Measurements from ENCODE around the gene CTAG1A.
"Not testable (repeated sequence)": the region's sequence is repeated elsewhere in the genome, so short reads cannot be mapped to it uniquely, and the experiment has no call there.

Gene CTAG1A

DNA sequence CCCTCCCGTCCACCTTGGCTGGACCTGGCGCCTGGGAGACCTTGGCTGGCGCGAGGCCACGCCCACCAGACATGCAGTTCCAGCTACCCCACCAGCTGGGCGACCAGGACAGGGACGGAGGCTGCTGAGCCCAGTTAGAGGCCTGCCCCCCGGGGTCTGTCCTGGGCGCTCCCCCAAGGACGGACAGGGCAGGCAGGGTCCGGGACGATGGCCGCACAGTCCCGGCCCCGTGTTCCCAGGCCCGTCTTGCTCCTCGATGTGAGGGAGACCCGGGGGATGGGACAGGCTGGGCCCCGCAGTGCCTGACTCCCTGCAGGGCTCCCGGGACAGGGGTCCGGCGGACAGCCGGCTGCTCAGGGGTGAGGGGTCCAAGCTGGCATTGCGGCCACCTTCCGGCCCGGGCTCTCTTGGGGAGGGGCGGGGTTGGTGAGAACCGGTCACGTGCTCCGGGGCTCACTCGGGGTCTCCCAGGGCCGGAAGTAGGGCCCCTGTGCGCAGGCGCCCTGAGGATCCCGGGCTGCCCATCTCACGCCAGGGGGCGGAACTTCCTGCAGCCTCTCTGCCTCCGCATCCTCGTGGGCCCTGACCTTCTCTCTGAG lies at the start of gene CTAG1A:
CTAG1A (plus strand) TSS at position 549 of the 599 bp plus-strand sequence. CDS start 74 bp downstream, outside the sequence.
- not testable (repeated sequence) for H3K36me3 Mint-ChIP-seq (ENCODE audit: insufficient read depth); H3K4me1 Mint-ChIP-seq; H3K9me3 Mint-ChIP-seq; H3K27me3 Mint-ChIP-seq; H3K27ac Mint-ChIP-seq (ENCODE audit: low read depth); H3K4me3 Mint-ChIP-seq; DNase-seq (ENCODE audit: low spot score in 2 of 2); ATAC-seq (replicated peaks; ENCODE audit: extremely low read depth, poor library complexity, severe bottlenecking)

DNA sequence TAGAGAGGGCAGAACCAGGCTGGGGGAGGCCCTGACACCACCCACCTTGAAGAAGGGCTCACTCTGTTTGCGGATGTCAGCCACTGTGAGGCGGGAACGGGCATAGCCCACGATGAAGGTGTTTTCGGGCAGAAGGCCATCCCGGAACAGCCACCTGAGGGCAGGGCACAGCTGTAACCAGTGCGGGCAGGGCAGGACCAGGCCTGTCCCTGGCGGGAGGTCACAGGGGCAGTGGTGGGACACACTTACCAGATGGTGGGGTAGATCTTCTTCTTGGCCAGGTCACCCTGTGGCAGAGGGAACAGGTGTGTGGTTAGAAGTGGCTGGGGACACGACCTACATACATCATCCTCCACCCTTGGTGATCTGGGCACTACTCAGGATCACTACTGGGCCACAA lies 49.0 kb upstream of the CTAG1A start:
- no peak for ATAC-seq (replicated peaks; ENCODE audit: extremely low read depth, poor library complexity, severe bottlenecking)
- H3K27me3 Mint-ChIP-seq, result no peaks in the 10 kb centered on the region
- H3K4me3 Mint-ChIP-seq, result no peak overlapping the region
- no peak overlapping the region for H3K27ac Mint-ChIP-seq (ENCODE audit: low read depth)
- no peaks in the 10 kb centered on the region for H3K4me1 Mint-ChIP-seq
- no peaks in the 10 kb centered on the region for H3K9me3 Mint-ChIP-seq
- peaks cover 16% of the 10 kb centered on the region for H3K36me3 Mint-ChIP-seq (ENCODE audit: insufficient read depth)
- DNase-seq (ENCODE audit: low spot score in 2 of 2), result no peak

DNA sequence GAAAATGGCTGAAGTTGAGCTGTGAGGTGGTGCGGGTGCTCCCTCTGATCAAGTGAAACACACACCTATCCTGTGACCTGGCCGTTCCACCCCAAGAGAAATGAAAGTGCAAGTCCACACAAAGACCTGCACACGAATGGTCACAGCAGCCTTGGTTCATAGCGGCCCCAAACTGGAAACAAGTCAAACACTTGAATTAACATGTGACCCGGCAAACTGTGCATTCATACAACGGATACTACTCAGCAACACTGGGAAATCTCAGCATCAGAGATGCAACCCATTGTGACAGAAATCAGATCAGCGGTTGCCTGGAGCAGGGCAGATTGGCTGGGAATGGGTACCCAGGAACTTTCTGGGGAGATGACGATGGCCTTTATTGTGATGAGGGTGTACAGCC lies 45.9 kb upstream of the CTAG1A start:
- H3K36me3 Mint-ChIP-seq (ENCODE audit: insufficient read depth), result peaks cover 13% of the 10 kb centered on the region
- H3K4me3 Mint-ChIP-seq, result no peak overlapping the region
- peaks cover 13% of the 10 kb centered on the region for H3K4me1 Mint-ChIP-seq
- no peaks in the 10 kb centered on the region for H3K27me3 Mint-ChIP-seq
- no peaks in the 10 kb centered on the region for H3K9me3 Mint-ChIP-seq
- DNase-seq (ENCODE audit: low spot score in 2 of 2) (no peak), ATAC-seq (replicated peaks; ENCODE audit: extremely low read depth, poor library complexity, severe bottlenecking) (no peak)
- H3K27ac Mint-ChIP-seq (ENCODE audit: low read depth), result peak overlapping the region; percentile 55

DNA sequence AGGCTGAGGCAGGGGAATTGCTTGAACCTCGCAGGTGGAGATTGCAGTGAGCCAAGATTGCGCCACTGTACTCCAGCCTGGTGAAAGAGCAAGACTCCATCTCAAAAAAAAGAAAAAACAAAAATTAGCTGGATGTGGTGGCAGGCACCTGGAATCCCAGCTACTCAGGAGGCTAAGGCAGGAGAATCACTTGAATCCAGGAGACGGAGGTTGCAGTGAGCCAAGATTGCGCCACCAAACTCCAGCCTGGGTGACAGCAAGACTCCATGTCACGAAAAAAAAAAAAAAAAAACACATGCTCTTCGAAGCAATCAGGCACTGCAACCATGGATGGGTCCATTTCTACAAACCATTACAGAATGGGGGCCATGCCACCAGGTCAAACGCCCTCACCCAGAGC lies 44.6 kb upstream of the CTAG1A start:
- ATAC-seq (replicated peaks; ENCODE audit: extremely low read depth, poor library complexity, severe bottlenecking); H3K36me3 Mint-ChIP-seq (ENCODE audit: insufficient read depth); H3K27ac Mint-ChIP-seq (ENCODE audit: low read depth); H3K9me3 Mint-ChIP-seq; DNase-seq (ENCODE audit: low spot score in 2 of 2); H3K27me3 Mint-ChIP-seq; H3K4me3 Mint-ChIP-seq: not testable (repeated sequence)
- peaks cover 13% of the 10 kb centered on the region for H3K4me1 Mint-ChIP-seq

DNA sequence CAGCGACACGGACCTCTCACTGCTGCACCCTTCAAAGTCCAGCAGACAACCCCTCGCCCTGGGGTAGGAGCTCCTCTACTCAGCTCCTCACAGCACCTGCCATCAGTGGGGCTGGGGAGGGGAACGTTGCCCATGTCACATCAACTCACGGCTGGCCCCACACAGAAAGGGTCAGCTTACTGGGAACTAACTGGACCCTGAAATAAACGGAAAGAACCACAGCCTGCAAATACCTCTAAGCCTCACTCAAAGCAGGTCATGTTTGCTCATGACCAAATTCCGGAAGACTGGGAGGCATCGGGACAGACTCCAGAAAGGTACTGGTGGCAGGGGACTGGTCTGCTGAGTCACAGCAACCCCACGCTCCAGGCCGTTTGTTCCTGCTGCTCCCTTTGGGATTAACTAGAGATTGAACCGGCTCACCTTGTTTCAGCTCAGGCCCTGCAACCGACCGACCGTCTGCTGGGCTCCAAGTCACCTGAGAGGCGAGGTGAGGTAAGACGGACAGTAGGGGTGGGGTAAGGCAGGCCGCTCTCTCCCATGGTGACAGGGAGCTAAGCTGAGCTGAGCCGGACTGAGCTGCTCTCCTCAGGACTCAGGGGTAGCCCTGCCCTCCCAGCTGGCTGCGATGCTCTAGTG lies 43.9 kb upstream of the CTAG1A start:
- DNase-seq (ENCODE audit: low spot score in 2 of 2) (no peak), ATAC-seq (replicated peaks; ENCODE audit: extremely low read depth, poor library complexity, severe bottlenecking) (no peak)
- H3K4me3 Mint-ChIP-seq, result no peak overlapping the region
- no peaks in the 10 kb centered on the region for H3K27me3 Mint-ChIP-seq
- H3K9me3 Mint-ChIP-seq, result no peaks in the 10 kb centered on the region
- H3K36me3 Mint-ChIP-seq (ENCODE audit: insufficient read depth), result peaks cover 4% of the 10 kb centered on the region
- no peak overlapping the region for H3K27ac Mint-ChIP-seq (ENCODE audit: low read depth)
- H3K4me1 Mint-ChIP-seq, result peaks cover 13% of the 10 kb centered on the region

DNA sequence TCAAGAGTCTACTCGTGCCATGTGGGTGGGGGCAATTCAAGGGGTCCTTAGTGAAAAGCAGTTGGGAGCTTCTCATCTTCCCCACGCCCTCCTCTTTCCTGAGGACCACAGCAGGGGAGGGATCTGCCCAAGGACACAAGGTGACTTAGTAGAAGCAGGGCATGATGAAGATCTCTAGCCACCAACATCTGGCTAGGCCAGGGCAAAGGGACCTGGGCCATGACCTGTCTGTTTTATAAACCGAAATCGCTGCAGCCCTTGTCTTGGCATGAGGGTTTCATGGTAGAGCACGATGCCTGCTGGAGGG lies 43.4 kb upstream of the CTAG1A start:
- H3K4me3 Mint-ChIP-seq, result no peak overlapping the region
- no peak overlapping the region for H3K27ac Mint-ChIP-seq (ENCODE audit: low read depth)
- no peaks in the 10 kb centered on the region for H3K9me3 Mint-ChIP-seq
- DNase-seq (ENCODE audit: low spot score in 2 of 2) (no peak), ATAC-seq (replicated peaks; ENCODE audit: extremely low read depth, poor library complexity, severe bottlenecking) (no peak)
- H3K4me1 Mint-ChIP-seq, result peaks cover 13% of the 10 kb centered on the region
- peaks cover 5% of the 10 kb centered on the region for H3K36me3 Mint-ChIP-seq (ENCODE audit: insufficient read depth)
- H3K27me3 Mint-ChIP-seq, result no peaks in the 10 kb centered on the region

DNA sequence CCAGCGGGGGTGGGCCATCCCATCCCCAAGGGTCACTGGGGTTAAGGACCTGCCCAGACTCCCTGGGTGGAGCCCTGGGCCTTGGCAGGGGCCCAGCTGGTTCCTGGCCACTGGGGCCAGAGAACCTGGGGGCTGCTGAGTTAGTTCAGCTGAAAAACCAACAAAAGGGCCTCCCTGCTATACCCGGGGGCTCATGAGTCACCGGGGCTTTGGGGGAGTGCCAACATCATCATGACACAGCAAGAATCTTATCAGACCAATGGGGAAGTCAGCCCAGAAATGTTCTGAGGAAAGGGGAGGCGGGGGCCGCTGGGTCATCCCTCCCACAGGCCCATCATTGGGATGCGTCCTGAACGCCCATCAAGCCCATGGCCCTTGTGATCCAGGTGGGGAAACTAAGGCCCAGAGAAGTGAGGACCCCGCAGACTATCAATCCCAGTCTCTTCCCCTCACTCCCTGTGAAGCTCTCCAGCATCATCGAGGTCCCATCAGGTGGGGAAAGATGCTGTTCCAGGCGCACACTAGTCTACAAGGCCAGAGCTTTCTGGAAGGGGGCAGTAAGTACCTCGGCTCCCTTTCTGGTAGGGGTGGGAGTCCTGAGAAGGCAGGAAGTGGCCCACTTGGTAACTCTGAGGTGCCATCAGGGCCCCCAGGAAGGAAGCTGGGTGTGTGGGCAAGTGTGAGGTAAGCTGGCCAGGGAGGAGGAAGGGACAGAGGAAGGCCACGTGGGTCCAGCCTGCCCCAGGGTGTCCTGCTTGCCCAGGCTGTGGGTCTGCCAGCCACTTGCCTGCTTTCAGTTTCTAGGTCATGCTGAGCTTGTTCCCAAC lies 42.8 kb upstream of the CTAG1A start:
- peak overlapping the region; percentile 78 for H3K4me3 Mint-ChIP-seq
- H3K27ac Mint-ChIP-seq (ENCODE audit: low read depth), result peak overlapping the region; percentile 82
- H3K4me1 Mint-ChIP-seq, result peaks cover 13% of the 10 kb centered on the region
- no peak for ATAC-seq (replicated peaks; ENCODE audit: extremely low read depth, poor library complexity, severe bottlenecking)
- H3K36me3 Mint-ChIP-seq (ENCODE audit: insufficient read depth), result peaks cover 8% of the 10 kb centered on the region
- DNase-seq (ENCODE audit: low spot score in 2 of 2), result no peak
- no peaks in the 10 kb centered on the region for H3K9me3 Mint-ChIP-seq
- no peaks in the 10 kb centered on the region for H3K27me3 Mint-ChIP-seq

DNA sequence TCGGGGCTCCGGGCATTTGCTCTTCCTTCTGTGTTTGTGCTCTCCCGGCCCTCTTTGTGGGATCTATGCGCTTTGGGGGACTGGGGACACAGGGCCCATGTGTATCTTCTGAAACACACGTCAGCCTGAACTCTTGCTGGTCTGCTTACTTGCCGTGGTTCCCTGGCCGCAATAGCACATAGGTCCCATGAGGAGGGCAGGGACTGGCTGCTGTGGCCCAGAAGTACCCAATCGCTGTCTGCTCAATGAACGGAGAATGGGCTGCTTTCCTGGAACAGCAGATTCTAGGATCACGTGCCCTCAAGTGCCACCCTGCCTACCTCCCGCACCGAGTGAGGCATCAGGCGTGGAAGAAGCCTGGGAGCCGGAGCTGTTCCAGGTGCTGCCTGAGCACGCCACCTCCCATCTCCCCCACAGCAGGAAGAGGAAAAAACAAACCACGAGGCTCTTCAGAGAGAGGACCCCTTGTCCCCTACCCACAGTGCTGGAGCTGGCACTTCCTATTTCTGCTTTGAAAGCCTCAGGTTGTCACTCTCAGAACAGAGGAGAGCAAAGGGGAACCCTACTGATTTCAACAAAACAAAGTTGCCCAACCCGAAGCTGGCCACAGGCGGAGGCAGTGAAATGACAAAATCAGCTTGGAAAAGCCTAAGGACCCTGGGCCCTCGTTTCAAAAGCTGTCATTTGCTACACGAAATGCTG lies 42.1 kb upstream of the CTAG1A start:
- no peak for ATAC-seq (replicated peaks; ENCODE audit: extremely low read depth, poor library complexity, severe bottlenecking)
- Mint-ChIP-seq H3K4me3 (peak overlapping the region; percentile 78), H3K9me3 (no peaks in the 10 kb centered on the region), H3K36me3 (ENCODE audit: insufficient read depth) (peaks cover 13% of the 10 kb centered on the region), H3K4me1 (peaks cover 15% of the 10 kb centered on the region), H3K27ac (ENCODE audit: low read depth) (peak overlapping the region; percentile 82), H3K27me3 (no peaks in the 10 kb centered on the region)
- DNase-seq (ENCODE audit: low spot score in 2 of 2), result no peak

DNA sequence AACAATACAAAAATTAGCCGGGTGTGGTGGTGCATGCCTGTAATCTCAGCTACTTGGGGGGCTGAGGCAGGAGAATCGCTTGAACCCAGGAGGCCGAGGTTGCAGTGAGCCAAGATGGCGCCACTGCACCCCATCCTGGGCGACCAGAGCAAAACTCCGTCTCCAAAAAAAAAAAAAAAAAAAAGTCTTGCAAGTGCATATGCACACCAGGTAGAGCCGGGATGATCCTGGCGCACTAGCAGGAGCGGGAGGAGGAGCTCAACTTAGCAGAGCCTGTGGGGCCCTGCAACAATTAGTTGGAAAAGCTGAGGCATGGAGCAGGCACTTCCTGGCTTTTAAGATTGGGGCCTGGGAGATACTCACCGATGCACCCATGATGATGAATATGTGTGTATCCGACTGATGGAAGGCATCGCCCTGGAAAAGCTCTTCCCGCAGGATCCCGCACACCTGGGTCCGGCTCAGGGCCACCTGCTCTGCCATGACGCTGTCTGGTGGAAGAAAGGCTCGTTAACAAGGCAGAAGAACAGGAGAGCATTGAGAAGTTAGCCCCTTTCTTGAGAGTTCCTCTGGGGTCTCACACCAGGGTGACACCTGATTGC lies 39.2 kb upstream of the CTAG1A start:
- DNase-seq (ENCODE audit: low spot score in 2 of 2) (no peak), ATAC-seq (replicated peaks; ENCODE audit: extremely low read depth, poor library complexity, severe bottlenecking) (no peak)
- Mint-ChIP-seq H3K36me3 (ENCODE audit: insufficient read depth) (peaks cover 24% of the 10 kb centered on the region), H3K27me3 (no peaks in the 10 kb centered on the region), H3K4me3 (peak overlapping the region; percentile 95), H3K9me3 (no peaks in the 10 kb centered on the region), H3K27ac (ENCODE audit: low read depth) (no peak overlapping the region), H3K4me1 (peaks cover 33% of the 10 kb centered on the region)

DNA sequence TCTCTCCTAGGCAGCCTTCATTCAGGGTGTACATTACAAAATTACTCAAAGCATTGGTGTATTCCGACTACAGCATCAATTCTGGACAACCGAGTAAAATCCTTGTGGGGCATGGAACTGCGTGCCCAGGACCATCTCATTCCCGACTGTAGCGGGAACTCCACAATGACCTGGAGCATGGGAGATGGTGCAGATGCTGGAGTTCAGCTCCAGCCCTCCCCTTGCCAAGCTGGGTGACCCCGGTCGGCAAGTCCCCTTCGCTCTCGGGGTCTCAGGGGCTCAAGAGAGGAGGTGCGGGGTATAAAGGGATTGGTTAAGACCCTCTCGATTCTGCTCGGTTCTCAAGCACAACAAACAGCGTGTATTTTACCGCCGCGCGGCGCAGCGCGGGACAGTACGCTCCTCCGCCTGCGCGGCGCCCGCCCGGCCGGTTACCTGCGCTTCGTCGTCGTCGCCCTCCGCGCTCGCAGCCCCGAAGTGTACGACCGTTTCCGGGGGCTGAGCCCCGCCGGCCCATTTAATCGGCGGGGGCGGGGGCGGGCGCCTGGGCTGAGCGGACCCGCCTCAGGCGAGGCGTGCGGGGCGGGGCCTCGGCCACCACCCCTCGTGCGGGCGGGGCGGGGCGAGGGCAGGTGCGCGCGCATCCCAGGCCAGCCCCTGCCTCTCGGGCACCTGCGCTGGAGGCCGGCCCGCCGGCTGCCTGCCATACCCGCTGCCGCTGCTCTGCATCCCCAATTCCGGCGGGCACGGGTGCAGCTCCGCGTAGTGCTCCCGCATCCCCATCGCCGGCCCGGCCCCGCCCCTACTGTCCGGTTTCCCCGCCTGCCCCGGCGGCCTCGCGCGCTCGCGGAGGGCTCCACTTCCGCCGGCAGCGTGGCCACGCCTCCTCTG lies 38.3 kb upstream of the CTAG1A start, which contains the start of gene G6PD:
G6PD (minus strand) TSS at position 493 of the 891 bp plus-strand sequence. CDS start 691 bp downstream, outside the sequence.
- H3K27ac Mint-ChIP-seq (ENCODE audit: low read depth), result peak within 1 kb of the TSS; percentile 93
- peaks cover 25% of the 10 kb centered on the region for H3K36me3 Mint-ChIP-seq (ENCODE audit: insufficient read depth)
- peak within 1 kb of the TSS; percentile 95 for H3K4me3 Mint-ChIP-seq
- peak; percentile 52 for ATAC-seq (replicated peaks; ENCODE audit: extremely low read depth, poor library complexity, severe bottlenecking)
- DNase-seq (ENCODE audit: low spot score in 2 of 2), result peak in 1 of 2 donors; percentile 75
- H3K4me1 Mint-ChIP-seq, result peaks cover 38% of the 10 kb centered on the region
- H3K9me3 Mint-ChIP-seq, result no peaks in the 10 kb centered on the region
- H3K27me3 Mint-ChIP-seq, result no peaks in the 10 kb centered on the region

DNA sequence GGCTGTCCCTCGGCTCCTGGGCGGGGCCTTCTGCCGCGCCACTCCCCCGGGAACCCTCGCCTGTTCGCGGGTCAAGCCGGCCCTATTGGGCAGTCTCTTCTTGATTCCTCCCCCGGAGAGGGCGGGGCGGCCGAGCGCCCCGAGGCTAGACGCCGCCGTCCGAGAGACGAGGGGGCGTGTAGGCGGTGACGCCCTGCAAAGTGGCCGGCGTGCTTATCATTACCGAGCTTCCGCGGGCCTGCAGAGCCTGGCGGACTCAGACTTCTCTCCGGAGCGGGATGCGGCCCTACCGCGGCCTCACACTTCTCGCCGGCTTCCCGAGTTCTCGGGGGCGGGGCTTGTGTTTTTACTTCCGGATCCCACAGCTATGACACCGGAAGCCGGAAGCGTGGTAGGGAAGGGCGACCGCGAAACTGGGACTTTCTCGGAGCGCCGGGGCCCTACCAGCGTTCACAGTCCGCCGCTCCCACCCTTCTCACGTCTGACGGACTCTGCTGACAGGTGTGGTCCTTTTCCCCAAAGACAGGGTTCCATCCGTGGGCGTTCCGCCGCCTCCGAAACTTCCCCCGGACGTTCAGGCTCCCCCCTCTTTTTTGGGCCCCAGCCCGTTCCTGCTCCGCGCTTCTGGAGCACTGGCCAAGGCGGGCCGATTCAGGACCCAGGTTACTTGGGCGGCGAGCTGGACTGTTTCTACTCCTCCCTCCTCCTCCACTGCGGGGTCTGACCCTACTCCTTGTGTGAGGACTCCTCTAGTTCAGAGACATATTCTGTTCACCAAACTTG lies 37.5 kb upstream of the CTAG1A start, which contains the start of gene IKBKG:
IKBKG (plus strand) TSS at position 376 of the 783 bp plus-strand sequence. CDS start 4,383 bp downstream, outside the sequence.
- ATAC-seq (replicated peaks; ENCODE audit: extremely low read depth, poor library complexity, severe bottlenecking) (peak; percentile 73), DNase-seq (ENCODE audit: low spot score in 2 of 2) (peak; percentile 76 to 87)
- Mint-ChIP-seq H3K27me3 (no peaks in the 10 kb centered on the region), H3K27ac (ENCODE audit: low read depth) (peak within 1 kb of the TSS; percentile 93), H3K36me3 (ENCODE audit: insufficient read depth) (peaks cover 27% of the 10 kb centered on the region), H3K4me1 (peaks cover 40% of the 10 kb centered on the region), H3K4me3 (peak within 1 kb of the TSS; percentile 95), H3K9me3 (no peaks in the 10 kb centered on the region)

All from central memory CD8-positive, alpha-beta T cell (primary cell).